HEK293 (cell line): ENCODE measurements around the gene EXOG.

ENCODE experiments used
- CTCF ChIA-PET: fragments of 350-600 bp; formaldehyde crosslinking; extraction: SDS; loops from one replicate; lab custom pipeline; 2021; ENCODE audit warnings: antibody characterized with exemption; lab: Yijun Ruan, JAX
- POLR2A ChIA-PET: fragments of 300-600 bp; formaldehyde crosslinking; extraction: SDS; loops from one replicate; lab custom pipeline; 2020; ENCODE audit warnings: antibody characterized with exemption, inconsistent platforms; lab: Yijun Ruan, JAX
- H3K27ac ChIP-seq: fragments of 200-500 bp; sonication (Bioruptor generic); 2 replicates; pipeline ENCODE4 v1.5.1; 2014; ENCODE audit warnings: low read depth, low read length, control low read depth, inconsistent platforms; ENCODE audit errors: extremely low read depth
- H3K36me3 ChIP-seq, 2 experiments: fragments of 200-500 bp in 1 of 2; sonication (Bioruptor generic) in 1 of 2; 1 replicate in 1 of 2; 2 replicates in 1 of 2; pipeline ENCODE4 v1.5.1; 2014 to 2017; ENCODE audit warnings: inconsistent platforms in 2 of 2, low read length in 2 of 2; ENCODE audit not compliant: control insufficient read depth in 2 of 2, insufficient read depth in 1 of 2
- H3K4me1 ChIP-seq: fragments of 200-500 bp; sonication (Bioruptor generic); 2 replicates; pipeline ENCODE4 v1.5.1; 2014; ENCODE audit warnings: mild to moderate bottlenecking, low read length, inconsistent platforms; ENCODE audit not compliant: control insufficient read depth, insufficient read depth
- H3K4me3 ChIP-seq: 2 replicates; pipeline ENCODE4 v1.5.1; 2011; ENCODE audit warnings: low read depth, mild to moderate bottlenecking, control low read depth, low read length, moderate library complexity
- H3K9me3 ChIP-seq: fragments of 200-500 bp; sonication (Bioruptor generic); 2 replicates; pipeline ENCODE4 v1.5.1; 2014; ENCODE audit warnings: low read depth, low read length, inconsistent platforms; ENCODE audit not compliant: control insufficient read depth, insufficient read depth
- BCL11A ChIP-seq: fragments of 450-650 bp; formaldehyde crosslinking; IDR thresholded peaks from 2 replicates; pipeline ENCODE4 v1.5.1; 2016; ENCODE audit warnings: low read depth, missing biosample characterization, missing genetic modification characterization
- ELK4 ChIP-seq: IDR thresholded peaks from 2 replicates; pipeline ENCODE4 v1.6.1; 2011; ENCODE audit warnings: mild to moderate bottlenecking, low read depth, low read length, borderline replicate concordance
- GLI2 ChIP-seq: fragments of 450-650 bp; formaldehyde crosslinking; IDR thresholded peaks from 2 replicates; pipeline ENCODE4; 2017; ENCODE audit warnings: missing biosample characterization, missing genetic modification characterization, low read depth, borderline replicate concordance
- HIC1 ChIP-seq: fragments of 450-650 bp; formaldehyde crosslinking; IDR thresholded peaks from 2 replicates; pipeline ENCODE4 v1.5.1; 2016; ENCODE audit warnings: missing biosample characterization, missing genetic modification characterization
- INSM2 ChIP-seq: fragments of 450-650 bp; formaldehyde crosslinking; IDR thresholded peaks from 2 replicates; pipeline ENCODE4 v1.5.1; 2016; ENCODE audit warnings: missing biosample characterization, missing genetic modification characterization
- KLF16 ChIP-seq: fragments of 450-650 bp; formaldehyde crosslinking; IDR thresholded peaks from 2 replicates; pipeline ENCODE4 v1.5.1; 2017; ENCODE audit warnings: missing biosample characterization, missing genetic modification characterization
- KLF8 ChIP-seq: fragments of 450-650 bp; formaldehyde crosslinking; IDR thresholded peaks from 2 replicates; pipeline ENCODE4 v1.5.1; 2016; ENCODE audit warnings: missing biosample characterization, missing genetic modification characterization
- KLF9 ChIP-seq: fragments of 450-650 bp; formaldehyde crosslinking; IDR thresholded peaks from 2 replicates; pipeline ENCODE4 v1.5.1; 2016; ENCODE audit warnings: missing biosample characterization, missing genetic modification characterization, low read depth
- PATZ1 ChIP-seq: fragments of 450-650 bp; formaldehyde crosslinking; IDR thresholded peaks from 2 replicates; pipeline ENCODE4 v1.5.1; 2016; ENCODE audit warnings: missing biosample characterization, missing genetic modification characterization
- RBAK ChIP-seq: fragments of 450-650 bp; formaldehyde crosslinking; IDR thresholded peaks from 2 replicates; pipeline ENCODE4 v1.5.1; 2016; ENCODE audit warnings: missing biosample characterization, missing genetic modification characterization
- TSHZ1 ChIP-seq: fragments of 450-650 bp; formaldehyde crosslinking; IDR thresholded peaks from 2 replicates; pipeline ENCODE4 v1.5.1; 2016; ENCODE audit warnings: missing biosample characterization, missing genetic modification characterization, borderline replicate concordance
- ZFP3 ChIP-seq: fragments of 450-650 bp; formaldehyde crosslinking; IDR thresholded peaks from 2 replicates; pipeline ENCODE4 v1.5.1; 2016; ENCODE audit warnings: low read depth, missing biosample characterization, missing genetic modification characterization
- ZNF10 ChIP-seq: fragments of 450-650 bp; formaldehyde crosslinking; IDR thresholded peaks from 2 replicates; pipeline ENCODE4 v1.5.1; 2017; ENCODE audit warnings: missing biosample characterization, missing genetic modification characterization
- ZNF239 ChIP-seq: fragments of 450-650 bp; formaldehyde crosslinking; IDR thresholded peaks from 2 replicates; pipeline ENCODE4 v1.5.1; 2016; ENCODE audit warnings: missing biosample characterization, missing genetic modification characterization
- ZNF292 ChIP-seq: fragments of 450-650 bp; formaldehyde crosslinking; IDR thresholded peaks from 2 replicates; pipeline ENCODE4 v1.5.1; 2016; ENCODE audit warnings: low read depth, missing biosample characterization, missing genetic modification characterization, borderline replicate concordance
- ZNF433 ChIP-seq: fragments of 450-650 bp; formaldehyde crosslinking; IDR thresholded peaks from 2 replicates; pipeline ENCODE4 v1.5.1; 2016; ENCODE audit warnings: missing biosample characterization, missing genetic modification characterization, low read depth
- ZNF548 ChIP-seq: fragments of 450-650 bp; formaldehyde crosslinking; IDR thresholded peaks from 2 replicates; pipeline ENCODE4 v1.5.1; 2016; ENCODE audit warnings: missing biosample characterization, missing genetic modification characterization
- ZNF654 ChIP-seq: fragments of 450-650 bp; formaldehyde crosslinking; IDR thresholded peaks from 2 replicates; pipeline ENCODE4 v1.5.1; 2016; ENCODE audit warnings: low read depth, missing biosample characterization, missing genetic modification characterization
- ZNF658 ChIP-seq: fragments of 450-650 bp; formaldehyde crosslinking; IDR thresholded peaks from 2 replicates; pipeline ENCODE4; 2016; ENCODE audit warnings: missing biosample characterization, missing genetic modification characterization
- ZSCAN16 ChIP-seq: fragments of 450-650 bp; formaldehyde crosslinking; IDR thresholded peaks from 2 replicates; pipeline ENCODE4 v1.5.1; 2016; ENCODE audit warnings: missing biosample characterization, missing genetic modification characterization
- ZSCAN30 ChIP-seq: fragments of 450-650 bp; IDR thresholded peaks from 2 replicates; pipeline ENCODE4 v1.5.1; 2018; ENCODE audit warnings: missing biosample characterization, mild to moderate bottlenecking, missing genetic modification characterization, moderate library complexity
- ZSCAN5A ChIP-seq: fragments of 450-650 bp; formaldehyde crosslinking; IDR thresholded peaks from 2 replicates; pipeline ENCODE4 v1.5.1; 2016; ENCODE audit warnings: missing biosample characterization, missing genetic modification characterization
- ZXDB ChIP-seq: fragments of 450-650 bp; formaldehyde crosslinking; IDR thresholded peaks from 2 replicates; pipeline ENCODE4 v1.5.1; 2016; ENCODE audit warnings: missing biosample characterization, missing genetic modification characterization

Gene EXOG

GRCh38 chr3:38545983-38546382 lies 49.8 kb downstream of the EXOG start (continued):
- no peak for TF ChIP-seq PATZ1 (tag by site-specific recombination)
- TF ChIP-seq ZSCAN5A (tag by site-specific recombination), result no peak
- no peak for TF ChIP-seq HIC1
- TF ChIP-seq KLF9 (tag by site-specific recombination), result no peak
- TF ChIP-seq ZSCAN16, result no peak
- TF ChIP-seq ELK4, result no peak
- TF ChIP-seq ZFP3 (tag by site-specific recombination), result no peak
- TF ChIP-seq GLI2 (tag by site-specific recombination), result no peak
- TF ChIP-seq ZNF10 (tag by site-specific recombination), result no peak
- TF ChIP-seq ZNF292, result no peak

- no peaks in the 10 kb centered on the region for H3K9me3 ChIP-seq
- CTCF ChIA-PET, result no interaction called here
- H3K27ac ChIP-seq, result no peak overlapping the region
- POLR2A ChIA-PET, result no interaction called here
- no peak overlapping the region for H3K4me3 ChIP-seq
- no peaks in the 10 kb centered on the region for H3K4me1 ChIP-seq
- no peaks in the 10 kb centered on the region for H3K36me3 ChIP-seq
- no peak for TF ChIP-seq ZNF239 (tag by site-specific recombination)
- no peak for TF ChIP-seq ZNF654 (tag by site-specific recombination)
- no peak for TF ChIP-seq KLF8 (tag by site-specific recombination)
- TF ChIP-seq ZNF548 (tag by site-specific recombination), result no peak
- no peak for TF ChIP-seq ZXDB (tag by site-specific recombination)
- no peak for TF ChIP-seq BCL11A (tag by site-specific recombination)
- no peak for TF ChIP-seq ZSCAN30 (tag by site-specific recombination)
- TF ChIP-seq ZNF658 (tag by site-specific recombination), result no peak
- no peak for TF ChIP-seq RBAK (tag by site-specific recombination)
- no peak for TF ChIP-seq KLF16 (tag by site-specific recombination)
- no peak for TF ChIP-seq INSM2 (tag by site-specific recombination)
- no peak for TF ChIP-seq TSHZ1 (tag by site-specific recombination)
- no peak for TF ChIP-seq ZNF433
These were observed 52.2 kb downstream of the EXOG start for GRCh38 chr3:38548154-38548931.
